PC-3 (cell line): ENCODE results near the gene ORMDL3.

Source experiments
- CTCF ChIP-seq: fragments of 300-600 bp; sonication (generic); conservative IDR thresholded peaks from 2 replicates; pipeline ENCODE4 v1.5.1; 2017; ENCODE audit warnings: antibody characterized with exemption, low read depth, mild to moderate bottlenecking, low read length
- EZH2phosphoT487 ChIP-seq: fragments of 300-600 bp; sonication (generic); IDR thresholded peaks from 2 replicates; pipeline ENCODE4 v1.6.1; 2018; ENCODE audit warnings: mild to moderate bottlenecking, antibody characterized with exemption, low read length, borderline replicate concordance

- no peak for TF ChIP-seq CTCF
- TF ChIP-seq EZH2phosphoT487 = no peak
Observed at GRCh38 chr17:39970157-39970692, 42.8 kb upstream of the ORMDL3 start.
